H1 (cell line): ENCODE results near the gene NXT1. TPM values are rescaled to one million over a fixed set of nuclear protein-coding genes. Genes with fewer than 3 reads are reported as not detected.

Source experiments
- EGR1 ChIP-seq: IDR thresholded peaks from 2 replicates; pipeline ENCODE4 v1.6.1; 2011; ENCODE audit warnings: low read depth, low read length, borderline replicate concordance
- POU5F1 ChIP-seq: IDR thresholded peaks from 2 replicates; pipeline ENCODE4 v1.6.1; 2011; ENCODE audit warnings: low read depth, mild to moderate bottlenecking, low read length, moderate library complexity
- RFX5 ChIP-seq: IDR thresholded peaks from 2 replicates; pipeline ENCODE4 v1.6.1; 2011; ENCODE audit warnings: low read depth, low read length, improper control_type of control experiment, borderline replicate concordance
- TAF7 ChIP-seq: optimal IDR thresholded peaks from 2 replicates; pipeline ENCODE3; 2011; ENCODE audit warnings: low read depth, mild to moderate bottlenecking, inconsistent platforms, low read length, moderate library complexity, borderline replicate concordance
- polyA plus RNA-seq, 7 experiments: library from polyadenylated mRNA; depleted of rRNA in 3 of 7; stranded (reverse) in 5 of 7; unstranded in 2 of 7; fragments of >200 nt in 5 of 7; fragments of 200-250 nt in 2 of 7; gene quantifications; 1 replicate in 5 of 7; 2 replicates in 1 of 7; 4 replicates in 1 of 7; pipeline versions ENCODE4 v1.2.1 to v1.2.3, GENCODE V29; 2011 to 2013; ENCODE audit warnings: missing spikeins in 2 of 7, mixed read lengths in 2 of 7
- total RNA-seq: library from RNA; stranded (reverse); fragmentation: NEBNext Ultra II Directional; extraction: Animal tissue kit (Norgen Biotek cat#: 25700); gene quantifications from 2 replicates; pipeline ENCODE4 v1.2.1, GENCODE V29; 2021

The NXT1 gene
- total and polyA plus RNA-seq, 2 of the 8 experiments (the other 6 are each of a cell fraction or from before 2014, with no cell fraction given): 23.1 to 26.5 TPM

DNA sequence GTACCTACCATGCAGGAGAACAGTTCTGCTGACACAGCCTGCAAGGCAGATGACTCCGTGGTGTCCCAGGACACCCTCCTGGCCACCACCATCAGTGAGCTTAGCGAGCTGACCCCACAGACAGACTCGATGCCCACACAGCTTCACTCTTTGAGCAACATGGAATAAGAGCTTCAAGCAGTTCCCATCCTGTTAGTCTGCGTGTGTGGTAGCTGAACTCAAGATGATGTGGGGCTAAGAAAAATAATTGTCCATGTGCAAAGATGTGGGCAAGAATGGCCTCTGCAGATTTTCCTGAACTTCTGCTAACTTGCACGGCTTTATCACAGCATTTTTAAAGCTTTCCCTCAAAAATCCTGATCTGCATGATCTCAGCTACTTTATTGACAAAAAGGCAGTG lies 19.7 kb downstream of the NXT1 start (continued):
- no peak for TF ChIP-seq TAF7
- no peak for TF ChIP-seq RFX5
- TF ChIP-seq POU5F1: no peak
- TF ChIP-seq EGR1: no peak
